Effector memory CD4-positive, alpha-beta T cell (primary cell): ENCODE data around the gene RABAC1.

Source experiments
- DNase-seq, 3 donors: peaks; one replicate each; pipeline ENCODE4 v3.0.0-alpha.2; 2020
- H3K27ac ChIP-seq: 2 replicates; pipeline ENCODE4 v1.7.0; 2013; ENCODE audit warnings: mild to moderate bottlenecking, low read length, moderate library complexity; ENCODE audit not compliant: insufficient read depth, poor library complexity, severe bottlenecking
- H3K27me3 ChIP-seq: replicated peaks from 2 replicates; pipeline ENCODE4 v1.7.0; 2013; ENCODE audit warnings: mild to moderate bottlenecking, low read length; ENCODE audit not compliant: insufficient read depth, control insufficient read depth, poor library complexity, severe bottlenecking
- H3K36me3 ChIP-seq: 2 replicates; pipeline ENCODE4 v1.7.0; 2013; ENCODE audit warnings: mild to moderate bottlenecking, low read length, moderate library complexity; ENCODE audit not compliant: control insufficient read depth, insufficient read depth
- H3K4me1 ChIP-seq: 2 replicates; pipeline ENCODE4 v1.7.0; 2013; ENCODE audit warnings: low read length, mild to moderate bottlenecking; ENCODE audit not compliant: control insufficient read depth, insufficient read depth, poor library complexity, severe bottlenecking
- H3K4me3 ChIP-seq: 2 replicates; pipeline ENCODE4 v1.7.0; 2013; ENCODE audit warnings: low read length, low read depth, mild to moderate bottlenecking; ENCODE audit not compliant: insufficient read depth, poor library complexity, severe bottlenecking
- H3K9me3 ChIP-seq: 2 replicates; pipeline ENCODE4 v1.7.0; 2013; ENCODE audit warnings: mild to moderate bottlenecking, low read length, moderate library complexity; ENCODE audit not compliant: control insufficient read depth

Gene RABAC1

DNA sequence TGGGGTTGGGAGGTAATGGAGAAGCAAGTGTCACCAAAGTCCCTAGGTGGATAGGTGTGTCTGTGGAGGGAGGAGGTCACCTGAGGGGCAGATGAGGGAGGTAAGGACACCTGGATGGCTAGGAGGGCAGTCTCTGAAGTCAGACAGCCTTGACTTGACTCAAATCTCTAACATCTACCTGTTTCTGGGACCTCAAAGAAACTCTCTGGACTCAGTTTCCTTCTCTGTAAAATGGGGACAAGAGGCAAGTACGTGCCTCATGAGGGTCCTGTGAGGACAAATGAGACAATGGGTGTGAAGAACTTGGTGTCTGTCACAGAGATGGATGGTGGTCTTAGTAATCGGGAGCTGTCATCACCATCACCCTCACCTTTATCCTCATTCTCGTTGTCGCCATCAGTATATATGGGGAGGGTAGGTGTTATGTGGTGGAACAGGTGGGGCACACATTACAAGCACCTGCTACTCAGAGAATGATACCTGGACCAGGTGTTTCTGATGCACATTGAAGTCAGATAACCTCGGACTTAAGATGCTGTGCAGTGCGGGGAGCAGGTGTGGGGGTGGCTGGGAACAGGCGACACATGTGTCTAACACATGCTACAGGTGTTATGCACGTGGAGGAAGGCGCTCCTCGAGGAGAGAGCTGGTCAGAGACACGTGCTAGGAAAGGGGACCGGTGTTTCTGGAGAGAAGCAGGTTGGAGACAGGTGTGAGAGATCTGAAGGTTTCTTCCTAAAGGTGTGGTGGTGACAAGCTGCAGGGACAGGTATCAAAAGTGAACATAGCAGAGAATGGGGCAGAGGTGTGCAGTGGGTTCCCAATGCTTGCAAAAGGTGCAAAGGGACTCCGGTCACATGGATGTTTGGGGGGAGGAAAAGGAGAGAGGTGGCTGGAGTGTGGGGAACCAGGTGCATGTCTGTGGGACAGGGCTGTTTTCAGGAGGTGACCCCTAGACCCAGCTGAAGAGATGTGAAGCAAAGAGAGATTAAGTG lies 34.7 kb downstream of the RABAC1 start:
- no peaks in the 10 kb centered on the region for H3K27me3 ChIP-seq
- H3K36me3 ChIP-seq = no peaks in the 10 kb centered on the region
- H3K4me3 ChIP-seq = no peak overlapping the region
- peaks cover 19% of the 10 kb centered on the region for H3K4me1 ChIP-seq
- no peaks in the 10 kb centered on the region for H3K9me3 ChIP-seq
- DNase-seq = no peak
- H3K27ac ChIP-seq = no peak overlapping the region

- H3K36me3 ChIP-seq = no peaks in the 10 kb centered on the region
- no peaks in the 10 kb centered on the region for H3K27me3 ChIP-seq
- H3K27ac ChIP-seq = no peak overlapping the region
- H3K4me3 ChIP-seq = no peak overlapping the region
- no peaks in the 10 kb centered on the region for H3K9me3 ChIP-seq
- H3K4me1 ChIP-seq = peaks cover 8% of the 10 kb centered on the region
- no peak for DNase-seq
These were observed 35.9 kb downstream of the RABAC1 start for GRCh38 chr19:41923045-41923788.

GRCh38 chr19:41922585-41922984 lies 36.5 kb downstream of the RABAC1 start:
- H3K27me3 ChIP-seq = no peaks in the 10 kb centered on the region
- H3K4me1 ChIP-seq = peaks cover 3% of the 10 kb centered on the region
- H3K36me3 ChIP-seq = no peaks in the 10 kb centered on the region
- no peak overlapping the region for H3K4me3 ChIP-seq
- H3K27ac ChIP-seq = no peak overlapping the region
- no peak for DNase-seq
- H3K9me3 ChIP-seq = no peaks in the 10 kb centered on the region

- DNase-seq = no peak
- Histone ChIP-seq H3K9me3 (no peaks in the 10 kb centered on the region), H3K27ac (no peak overlapping the region), H3K4me1 (no peaks in the 10 kb centered on the region), H3K4me3 (no peak overlapping the region), H3K27me3 (no peaks in the 10 kb centered on the region), H3K36me3 (no peaks in the 10 kb centered on the region)
These were observed 37.2 kb downstream of the RABAC1 start for GRCh38 chr19:41921577-41922576.

- no peaks in the 10 kb centered on the region for H3K36me3 ChIP-seq
- H3K4me3 ChIP-seq = no peak overlapping the region
- no peaks in the 10 kb centered on the region for H3K9me3 ChIP-seq
- H3K4me1 ChIP-seq = no peaks in the 10 kb centered on the region
- no peak overlapping the region for H3K27ac ChIP-seq
- H3K27me3 ChIP-seq = no peaks in the 10 kb centered on the region
- DNase-seq = no peak
These were observed 38.1 kb downstream of the RABAC1 start for GRCh38 chr19:41920882-41921576.

- H3K4me3 ChIP-seq = no peak overlapping the region
- H3K36me3 ChIP-seq = no peaks in the 10 kb centered on the region
- DNase-seq = no peak
- H3K4me1 ChIP-seq = peaks cover 9% of the 10 kb centered on the region
- H3K9me3 ChIP-seq = no peaks in the 10 kb centered on the region
- H3K27ac ChIP-seq = no peak overlapping the region
- peaks cover 9% of the 10 kb centered on the region for H3K27me3 ChIP-seq
These were observed 39.0 kb downstream of the RABAC1 start for GRCh38 chr19:41919948-41920712.

DNA sequence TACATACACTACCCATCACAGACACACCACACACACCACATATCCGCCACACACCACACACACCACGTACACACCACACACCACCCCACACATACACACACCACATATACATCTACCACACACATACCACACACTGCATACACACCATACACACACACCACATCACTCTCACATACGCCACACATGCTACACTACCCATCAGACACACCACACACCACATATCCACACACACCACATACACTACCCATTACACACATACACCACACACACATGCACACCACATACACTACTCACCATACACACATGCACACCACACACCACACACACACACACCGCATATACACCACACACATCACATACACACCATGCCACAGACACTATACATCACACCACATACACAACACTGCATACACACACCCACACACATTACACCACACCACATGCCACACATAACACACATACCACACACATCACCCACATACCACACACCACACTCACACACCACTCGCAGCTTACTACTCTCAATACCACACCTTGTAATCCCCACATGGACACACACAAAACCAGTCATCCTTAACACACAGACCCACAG lies 40.4 kb downstream of the RABAC1 start:
- H3K27me3 ChIP-seq = peaks cover 15% of the 10 kb centered on the region
- no peak overlapping the region for H3K4me3 ChIP-seq
- no peak for DNase-seq
- H3K9me3 ChIP-seq = no peaks in the 10 kb centered on the region
- H3K27ac ChIP-seq = no peak overlapping the region
- H3K36me3 ChIP-seq = no peaks in the 10 kb centered on the region
- peaks cover 21% of the 10 kb centered on the region for H3K4me1 ChIP-seq

DNA sequence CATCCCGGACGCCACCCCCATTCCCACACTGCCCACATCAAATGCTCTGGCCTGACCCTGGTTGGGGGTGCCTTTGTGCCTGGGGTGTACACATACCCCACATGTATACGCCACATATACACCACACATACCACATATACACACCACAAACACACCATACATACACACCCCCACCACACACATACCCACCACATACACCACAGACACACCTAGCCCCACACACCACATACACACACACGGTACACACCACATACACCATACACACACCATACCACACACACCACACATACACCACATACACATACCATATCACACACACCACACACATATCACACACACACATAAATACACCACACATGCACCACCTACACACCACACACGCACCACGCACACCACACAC lies 41.0 kb downstream of the RABAC1 start:
- no peaks in the 10 kb centered on the region for H3K36me3 ChIP-seq
- peaks cover 26% of the 10 kb centered on the region for H3K4me1 ChIP-seq
- no peak overlapping the region for H3K27ac ChIP-seq
- no peak overlapping the region for H3K4me3 ChIP-seq
- DNase-seq = no peak
- H3K9me3 ChIP-seq = no peaks in the 10 kb centered on the region
- peaks cover 20% of the 10 kb centered on the region for H3K27me3 ChIP-seq
